Measurements from ENCODE around the gene EML4. TPM values are rescaled to one million over a fixed set of nuclear protein-coding genes. Genes with fewer than 3 reads are reported as not detected.

EML4 gene
- total RNA-seq, 1 donor from 2014 or later: 109 TPM

DNA sequence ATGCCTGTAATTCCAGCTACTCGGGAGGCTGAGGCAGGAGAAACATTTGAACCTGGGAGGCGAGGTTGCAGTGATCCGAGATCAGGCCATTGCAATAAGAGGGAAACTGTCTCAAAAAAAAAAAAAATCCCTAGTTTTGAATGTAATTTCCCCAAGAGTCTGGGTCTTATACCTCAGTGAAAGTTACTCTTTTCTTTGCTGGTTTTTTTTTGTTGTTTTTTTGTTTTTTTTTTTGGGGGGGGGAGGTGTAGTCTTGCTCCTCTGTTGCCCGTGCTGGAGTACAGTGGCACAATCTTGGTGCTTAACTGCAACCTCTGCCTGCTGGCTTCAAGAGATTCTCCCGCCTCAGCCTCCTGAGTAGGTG lies 22.8 kb downstream of the EML4 start:
- H3K9me3 ChIP-seq: no peaks in the 10 kb centered on the region
- peaks cover 50% of the 10 kb centered on the region for H3K4me1 ChIP-seq
- TF ChIP-seq, protein P1, sequence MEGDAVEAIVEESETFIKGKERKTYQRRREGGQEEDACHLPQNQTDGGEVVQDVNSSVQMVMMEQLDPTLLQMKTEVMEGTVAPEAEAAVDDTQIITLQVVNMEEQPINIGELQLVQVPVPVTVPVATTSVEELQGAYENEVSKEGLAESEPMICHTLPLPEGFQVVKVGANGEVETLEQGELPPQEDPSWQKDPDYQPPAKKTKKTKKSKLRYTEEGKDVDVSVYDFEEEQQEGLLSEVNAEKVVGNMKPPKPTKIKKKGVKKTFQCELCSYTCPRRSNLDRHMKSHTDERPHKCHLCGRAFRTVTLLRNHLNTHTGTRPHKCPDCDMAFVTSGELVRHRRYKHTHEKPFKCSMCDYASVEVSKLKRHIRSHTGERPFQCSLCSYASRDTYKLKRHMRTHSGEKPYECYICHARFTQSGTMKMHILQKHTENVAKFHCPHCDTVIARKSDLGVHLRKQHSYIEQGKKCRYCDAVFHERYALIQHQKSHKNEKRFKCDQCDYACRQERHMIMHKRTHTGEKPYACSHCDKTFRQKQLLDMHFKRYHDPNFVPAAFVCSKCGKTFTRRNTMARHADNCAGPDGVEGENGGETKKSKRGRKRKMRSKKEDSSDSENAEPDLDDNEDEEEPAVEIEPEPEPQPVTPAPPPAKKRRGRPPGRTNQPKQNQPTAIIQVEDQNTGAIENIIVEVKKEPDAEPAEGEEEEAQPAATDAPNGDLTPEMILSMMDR (IDR thresholded peaks at IDR 0.05): no peak
- no peak overlapping the region for H3K27ac ChIP-seq
- intact Hi-C loops (cut with DNase I): no loop called here
- H3K36me3 ChIP-seq: no peaks in the 10 kb centered on the region
- H3K4me3 ChIP-seq: no peak overlapping the region
- H3K27me3 ChIP-seq (ENCODE audit: low read depth): no peaks in the 10 kb centered on the region
- ATAC-seq (no peak), DNase-seq (no peak)

DNA sequence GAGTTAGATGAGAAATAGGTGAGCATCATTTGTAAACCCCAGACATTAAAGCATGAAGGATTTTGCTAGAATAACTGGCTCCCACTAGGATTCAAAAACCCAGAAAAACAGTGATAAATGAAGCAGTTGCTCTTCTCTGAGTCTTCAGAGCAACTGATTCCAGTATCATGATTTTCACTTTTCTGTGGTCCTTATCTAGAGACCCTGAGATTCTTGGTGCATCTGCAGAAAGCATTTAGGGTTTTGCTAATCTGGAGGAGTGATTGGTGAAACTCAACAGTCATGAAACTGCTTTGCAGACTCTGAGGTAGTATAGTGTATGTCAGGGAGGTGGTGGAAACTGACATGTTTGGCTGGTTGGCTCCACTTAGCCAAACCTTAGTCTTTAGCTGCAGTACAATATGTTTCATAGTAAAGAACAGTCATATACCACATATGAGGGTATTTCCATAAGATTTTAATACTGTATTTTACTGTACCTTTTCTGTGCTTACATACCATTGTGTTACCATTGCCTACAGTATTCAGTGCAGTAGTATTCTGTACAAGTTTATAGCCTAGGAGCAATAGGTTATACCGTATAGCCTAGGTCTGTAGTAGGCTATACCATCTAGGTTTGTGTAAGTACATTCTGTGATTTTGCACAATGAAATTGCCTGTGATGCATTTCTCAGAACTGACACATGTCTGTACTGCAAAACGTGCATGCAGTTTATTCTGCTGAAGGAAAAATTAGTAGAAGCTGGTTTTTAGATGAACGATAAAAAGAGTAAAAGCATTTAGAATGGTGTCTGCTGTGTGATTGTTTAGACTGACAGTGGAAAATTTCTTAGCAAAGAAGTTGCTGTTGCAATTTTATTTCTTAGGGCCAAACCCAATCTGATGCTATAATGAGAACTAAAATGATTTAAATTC lies 23.8 kb downstream of the EML4 start:
- ATAC-seq (no peak), DNase-seq (no peak)
- TF ChIP-seq, protein P1 (IDR thresholded peaks at IDR 0.05): no peak
- intact Hi-C loops (cut with DNase I): no loop called here
- Histone ChIP-seq H3K4me3 (no peak overlapping the region), H3K27me3 (ENCODE audit: low read depth) (no peaks in the 10 kb centered on the region), H3K36me3 (no peaks in the 10 kb centered on the region), H3K4me1 (peaks cover 53% of the 10 kb centered on the region), H3K27ac (no peak overlapping the region), H3K9me3 (no peaks in the 10 kb centered on the region)

DNA sequence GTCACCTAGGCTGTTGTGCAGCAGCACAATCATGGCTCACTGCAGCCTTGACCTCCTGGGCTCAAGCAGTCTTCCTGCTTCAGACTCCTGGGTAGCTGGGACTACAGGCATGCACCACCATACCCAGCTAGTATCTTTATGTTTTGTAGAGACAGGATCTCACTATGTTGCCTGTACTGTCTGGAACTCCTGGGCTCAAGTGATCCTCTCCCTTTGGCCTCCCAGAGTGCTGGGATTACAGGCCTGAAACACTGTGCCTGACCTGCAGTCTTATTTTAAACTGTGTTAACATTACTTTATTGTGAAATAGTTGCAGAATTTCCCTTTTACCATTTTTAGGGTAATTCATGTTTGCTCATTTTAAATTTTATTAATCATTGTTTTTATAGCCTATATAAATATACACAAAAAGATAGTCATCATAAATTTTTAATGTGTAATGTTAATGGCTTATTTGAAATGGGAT lies 24.6 kb downstream of the EML4 start:
- H3K27me3 ChIP-seq (ENCODE audit: low read depth): no peaks in the 10 kb centered on the region
- intact Hi-C loops (cut with DNase I): no loop called here
- H3K27ac ChIP-seq: no peak overlapping the region
- no peak for ATAC-seq
- TF ChIP-seq, protein P1 (IDR thresholded peaks at IDR 0.05): no peak
- no peaks in the 10 kb centered on the region for H3K9me3 ChIP-seq
- no peak overlapping the region for H3K4me3 ChIP-seq
- peaks cover 53% of the 10 kb centered on the region for H3K4me1 ChIP-seq
- no peaks in the 10 kb centered on the region for H3K36me3 ChIP-seq
- DNase-seq: no peak

DNA sequence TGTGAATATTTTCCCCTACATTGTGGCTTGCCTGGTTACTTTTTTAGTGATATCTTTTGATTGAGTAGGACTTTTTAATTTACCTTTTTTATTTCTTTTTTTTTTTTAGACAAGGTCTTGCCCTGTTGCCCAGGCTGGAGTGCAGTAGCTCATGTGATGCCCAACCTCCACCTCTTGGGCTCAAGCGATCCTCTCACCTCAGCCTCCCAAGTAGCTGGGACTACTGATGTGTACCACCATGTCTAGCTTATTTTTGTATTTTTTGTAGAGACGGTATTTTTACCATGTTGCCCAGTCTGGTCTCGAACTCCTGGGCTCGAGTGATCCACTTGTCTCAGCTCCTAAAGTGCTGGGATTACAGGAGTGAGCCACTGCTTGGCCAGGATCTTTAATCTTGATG lies 25.3 kb downstream of the EML4 start:
- Histone ChIP-seq H3K36me3 (no peaks in the 10 kb centered on the region), H3K27ac (no peak overlapping the region), H3K9me3 (no peaks in the 10 kb centered on the region), H3K4me3 (no peak overlapping the region), H3K27me3 (ENCODE audit: low read depth) (no peaks in the 10 kb centered on the region), H3K4me1 (peaks cover 53% of the 10 kb centered on the region)
- no peak for ATAC-seq
- TF ChIP-seq, protein P1 (IDR thresholded peaks at IDR 0.05): no peak
- intact Hi-C loops (cut with DNase I): no loop called here
- DNase-seq: no peak

DNA sequence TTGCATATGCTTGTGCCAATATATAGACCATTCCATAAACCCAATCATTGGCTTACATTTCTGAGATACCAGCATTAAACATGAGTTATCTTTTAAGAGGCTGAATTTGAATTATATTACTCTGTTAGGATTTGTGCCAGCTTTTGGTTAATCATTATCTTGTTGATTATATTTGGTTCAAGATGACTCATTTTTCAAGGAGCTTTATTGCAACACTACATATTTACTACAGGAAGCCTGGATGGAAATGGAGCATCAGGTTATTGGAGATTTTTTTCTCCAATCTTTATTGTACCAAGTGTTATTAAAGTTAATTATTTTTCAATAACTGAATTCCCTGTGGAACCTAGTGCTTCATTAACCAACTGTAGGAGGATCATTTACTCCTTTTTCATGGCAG lies 26.4 kb downstream of the EML4 start:
- Histone ChIP-seq H3K27me3 (ENCODE audit: low read depth) (no peaks in the 10 kb centered on the region), H3K27ac (no peak overlapping the region), H3K9me3 (no peaks in the 10 kb centered on the region), H3K36me3 (no peaks in the 10 kb centered on the region), H3K4me3 (no peak overlapping the region), H3K4me1 (peaks cover 56% of the 10 kb centered on the region)
- intact Hi-C loops (cut with DNase I): no loop called here
- TF ChIP-seq, protein P1 (IDR thresholded peaks at IDR 0.05): no peak
- peak in 1 of 2 donors; percentile 43 for ATAC-seq
- no peak for DNase-seq
